H9 (cell line): ENCODE results near the gene LY6G5B. TPM values are rescaled to one million over a fixed set of nuclear protein-coding genes. Genes with fewer than 3 reads are reported as not detected.

ENCODE experiments used
- DNase-seq: peaks from one replicate; pipeline ENCODE4 v3.0.0-alpha.2; 2017
- H2AFZ ChIP-seq: one replicate; pipeline ENCODE4 v1.6.1; 2013; ENCODE audit warnings: mild to moderate bottlenecking, low read length, control low read depth, moderate library complexity
- H2AK5ac ChIP-seq: 2 replicates; pipeline ENCODE4 v1.6.1; 2013; ENCODE audit warnings: low read length, control low read depth, mixed read lengths; ENCODE audit not compliant: insufficient read length
- H2BK120ac ChIP-seq: one replicate; pipeline ENCODE4 v1.6.1; 2013; ENCODE audit warnings: low read depth, mild to moderate bottlenecking, low read length, control low read depth, inconsistent platforms; ENCODE audit not compliant: poor library complexity, severe bottlenecking
- H2BK12ac ChIP-seq: 2 replicates; pipeline ENCODE4 v1.6.1; 2013; ENCODE audit warnings: low read length, control low read depth, mixed read lengths, low read depth; ENCODE audit not compliant: insufficient read length
- H2BK15ac ChIP-seq: 2 replicates; pipeline ENCODE4 v1.6.1; 2013; ENCODE audit warnings: low read depth, low read length, control low read depth
- H2BK20ac ChIP-seq: one replicate; pipeline ENCODE4 v1.6.1; 2013; ENCODE audit warnings: low read depth, mild to moderate bottlenecking, low read length, control low read depth, inconsistent platforms; ENCODE audit not compliant: poor library complexity, severe bottlenecking
- H2BK5ac ChIP-seq: 2 replicates; pipeline ENCODE4 v1.6.1; 2013; ENCODE audit warnings: low read length, control low read depth, mixed read lengths; ENCODE audit not compliant: insufficient read length
- H3K14ac ChIP-seq: 2 replicates; pipeline ENCODE4 v1.6.1; 2013; ENCODE audit warnings: low read length, control low read depth; ENCODE audit not compliant: insufficient read depth
- H3K18ac ChIP-seq: 2 replicates; pipeline ENCODE4 v1.6.1; 2013; ENCODE audit warnings: low read depth, mild to moderate bottlenecking, mixed read lengths, low read length, control low read depth; ENCODE audit not compliant: insufficient read length
- H3K23ac ChIP-seq: 2 replicates; pipeline ENCODE4 v1.6.1; 2013; ENCODE audit warnings: low read length, control low read depth, mixed read lengths, low read depth; ENCODE audit not compliant: insufficient read length
- H3K23me2 ChIP-seq: 2 replicates; pipeline ENCODE4 v1.6.1; 2013; ENCODE audit warnings: low read depth, mild to moderate bottlenecking, mixed read lengths, low read length, control low read depth; ENCODE audit not compliant: insufficient read length, poor library complexity, severe bottlenecking
- H3K27ac ChIP-seq: 2 replicates; pipeline ENCODE4 v1.5.1; 2013; ENCODE audit warnings: low read length, control low read depth, mixed read lengths, low read depth; ENCODE audit not compliant: insufficient read length
- H3K27me3 ChIP-seq: 2 replicates; pipeline ENCODE4 v1.6.1; 2013; ENCODE audit warnings: low read length, control low read depth, inconsistent platforms; ENCODE audit not compliant: insufficient read depth
- H3K4ac ChIP-seq: 2 replicates; pipeline ENCODE4 v1.6.1; 2013; ENCODE audit warnings: low read depth, mild to moderate bottlenecking, control low read depth, inconsistent platforms, low read length, moderate library complexity
- H3K4me1 ChIP-seq: 2 replicates; pipeline ENCODE4 v1.6.1; 2013; ENCODE audit warnings: low read length, control low read depth, inconsistent platforms; ENCODE audit not compliant: insufficient read depth
- H3K4me2 ChIP-seq: 2 replicates; pipeline ENCODE4 v1.6.1; 2013; ENCODE audit warnings: low read length, control low read depth, mixed read lengths; ENCODE audit not compliant: insufficient read length, insufficient read depth
- H3K56ac ChIP-seq: 2 replicates; pipeline ENCODE4 v1.6.1; 2013; ENCODE audit warnings: low read depth, mild to moderate bottlenecking, mixed read lengths, low read length, control low read depth; ENCODE audit not compliant: insufficient read length
- H3K79me1 ChIP-seq: 2 replicates; pipeline ENCODE4 v1.6.1; 2013; ENCODE audit warnings: low read depth, mild to moderate bottlenecking, moderate library complexity, low read length, control low read depth, inconsistent platforms; ENCODE audit not compliant: insufficient read depth, poor library complexity, severe bottlenecking
- H3K79me2 ChIP-seq: 2 replicates; pipeline ENCODE4 v1.6.1; 2013; ENCODE audit warnings: low read length, control low read depth, inconsistent platforms; ENCODE audit not compliant: insufficient read depth
- H3K9ac ChIP-seq: 2 replicates; pipeline ENCODE4 v1.6.1; 2013; ENCODE audit warnings: low read length, control low read depth, mixed read lengths; ENCODE audit not compliant: insufficient read length; ENCODE audit errors: extremely low read depth
- H3K9me3 ChIP-seq: one replicate; pipeline ENCODE4 v1.6.1; 2013; ENCODE audit warnings: low read depth, low read length, inconsistent platforms; ENCODE audit not compliant: control insufficient read depth
- H3T11ph ChIP-seq: one replicate; pipeline ENCODE4 v1.6.1; 2013; ENCODE audit warnings: mild to moderate bottlenecking, low read length, control low read depth, inconsistent platforms
- H4K20me1 ChIP-seq: one replicate; pipeline ENCODE4 v1.6.1; 2013; ENCODE audit not compliant: control insufficient read depth, insufficient read length, insufficient read depth
- H4K5ac ChIP-seq: 2 replicates; pipeline ENCODE4 v1.6.1; 2013; ENCODE audit warnings: low read depth, mild to moderate bottlenecking, mixed read lengths, low read length, control low read depth; ENCODE audit not compliant: insufficient read length
- H4K8ac ChIP-seq: replicated peaks from 2 replicates; pipeline ENCODE4 v1.6.1; 2013; ENCODE audit warnings: low read length, control low read depth, mixed read lengths, low read depth; ENCODE audit not compliant: insufficient read length
- H4K91ac ChIP-seq: 2 replicates; pipeline ENCODE4 v1.6.1; 2013; ENCODE audit warnings: low read depth, mild to moderate bottlenecking, moderate library complexity, mixed read lengths, low read length, control low read depth; ENCODE audit not compliant: insufficient read length
- H3K27ac Mint-ChIP-seq, 3 experiments: 2 replicates in 2 of 3; 3 replicates in 1 of 3; pipeline ENCODE4 v1.8.0; 2020 to 2021; ENCODE audit warnings: mixed read lengths in 3 of 3, mild to moderate bottlenecking in 1 of 3, moderate library complexity in 1 of 3
- H3K27me3 Mint-ChIP-seq: 2 replicates; pipeline ENCODE4 v1.8.0; 2021; ENCODE audit warnings: low read depth, mild to moderate bottlenecking, moderate library complexity, mixed read lengths
- H3K36me3 Mint-ChIP-seq, 3 experiments: 2 replicates in 2 of 3; 3 replicates in 1 of 3; pipeline ENCODE4 v1.8.0; 2020 to 2021; ENCODE audit warnings: low read depth in 3 of 3, mixed read lengths in 3 of 3; ENCODE audit not compliant: insufficient read depth in 1 of 3
- H3K4me1 Mint-ChIP-seq, 2 experiments: 2 replicates each; pipeline ENCODE4 v1.8.0; 2020; ENCODE audit warnings: mixed read lengths in 2 of 2
- H3K4me3 Mint-ChIP-seq, 2 experiments: 2 replicates in 1 of 2; 3 replicates in 1 of 2; pipeline ENCODE4 v1.8.0; 2020 to 2021; ENCODE audit warnings: mild to moderate bottlenecking in 2 of 2, mixed read lengths in 2 of 2, moderate library complexity in 1 of 2
- H3K9me3 Mint-ChIP-seq, 2 experiments: 2 replicates in 1 of 2; 3 replicates in 1 of 2; pipeline ENCODE4 v1.8.0; 2020; ENCODE audit warnings: mild to moderate bottlenecking in 2 of 2, mixed read lengths in 2 of 2, moderate library complexity in 1 of 2
- CTCF ChIP-seq: fragments of 200-600 bp; sonication (generic); conservative IDR thresholded peaks from 3 replicates; pipeline ENCODE4 v1.8.0; 2021; ENCODE audit warnings: antibody characterized with exemption, mild to moderate bottlenecking
- WGBS: extraction: QIAGEN DNeasy Blood & Tissue Kit; methylation state at CpG from one replicate; pipeline ENCODE4 v1.1.7; 2013; ENCODE audit warnings: missing lambda C conversion rate, low lambda C conversion rate, mixed read lengths; ENCODE audit not compliant: insufficient read length; ENCODE audit errors: extremely low coverage; 5-methylcytosine and 5-hydroxymethylcytosine counted together
- total RNA-seq: library from RNA; stranded (reverse); gene quantifications from 2 replicates; pipeline ENCODE4 v1.2.1, GENCODE V29; 2021

LY6G5B gene
- total RNA-seq, 1 experiment from 2014 or later, result 21.6 TPM

- Mint-ChIP-seq H3K27ac (peak overlapping the region in 1 of 3 experiments; percentile 73; a peak in 1 of 7 replicates), H3K9me3 (no peaks in the 10 kb centered on the region), H3K36me3 (peaks cover 45 to 89% (median 82%) of the 10 kb centered on the region in 3 experiments), H3K4me3 (no peak overlapping the region), H3K4me1 (no peaks in the 10 kb centered on the region), H3K27me3 (no peaks in the 10 kb centered on the region)
- Histone ChIP-seq H2BK20ac (no peak overlapping the region), H2BK120ac (no peak overlapping the region), H3K56ac (no peak overlapping the region), H3K4me2 (no peak overlapping the region), H4K8ac (no peak overlapping the region), H3K27ac (no peak overlapping the region), H3K9me3 (no peaks in the 10 kb centered on the region), H4K5ac (no peak overlapping the region), H2BK15ac (no peak overlapping the region), H3K14ac (no peak overlapping the region), H2BK5ac (no peak overlapping the region), H3K27me3 (no peaks in the 10 kb centered on the region), H3K18ac (no peak overlapping the region), H3T11ph (no peak overlapping the region), H3K9ac (no peak overlapping the region), H3K4ac (no peak overlapping the region), H3K23ac (no peak overlapping the region), H3K23me2 (no peaks in the 10 kb centered on the region), H3K79me2 (no peaks in the 10 kb centered on the region), H2AK5ac (no peak overlapping the region), H4K91ac (no peak overlapping the region), H4K20me1 (peaks cover 2% of the 10 kb centered on the region), H2AFZ (no peak overlapping the region), H3K4me1 (no peaks in the 10 kb centered on the region), H2BK12ac (no peak overlapping the region), H3K79me1 (no peaks in the 10 kb centered on the region)
- TF ChIP-seq CTCF, result no peak
- no CpG with 5 or more reads among the region's 4 CpGs for WGBS
- DNase-seq, result no peak
Observed at GRCh38 chr6:31641370-31641769, 28.4 kb upstream of the LY6G5B start.
